Mononuclear cell (primary cell): Measurements from ENCODE around the gene PGGHG. TPM values are rescaled to one million over a fixed set of nuclear protein-coding genes. Genes with fewer than 3 reads are reported as not detected.

Experiments
- total RNA-seq: library from RNA; depleted of rRNA; stranded (reverse); fragments of >200 nt; gene quantifications from one replicate; pipeline ENCODE4 v1.2.3, GENCODE V29; 2012

Gene PGGHG
- total RNA-seq, 1 donor, result 85.2 TPM

Other genes starting within 250 kb of the PGGHG start
- not detected for gene SCGB1C1, start 96.0 kb upstream of the PGGHG start, total RNA-seq
- gene BET1L, start 81.7 kb upstream of the PGGHG start, total RNA-seq, result 20.6 TPM
- 53.4 TPM for gene RIC8A, start 81.4 kb upstream of the PGGHG start, total RNA-seq
- 6.2 TPM for gene SIRT3, start 52.8 kb upstream of the PGGHG start, total RNA-seq
- gene PSMD13, start 52.1 kb upstream of the PGGHG start, total RNA-seq, result 62.5 TPM
- 9.7 TPM for gene NLRP6, start 10.7 kb upstream of the PGGHG start, total RNA-seq
- gene IFITM5, start 10.4 kb downstream of the PGGHG start, total RNA-seq, result not detected
- gene IFITM2, start 18.7 kb downstream of the PGGHG start, total RNA-seq, result 52.9 TPM
- gene IFITM1, start 24.9 kb downstream of the PGGHG start, total RNA-seq, result 276 TPM
- 14.1 TPM for gene IFITM3, start 31.7 kb downstream of the PGGHG start, total RNA-seq
- 0.21 TPM for gene B4GALNT4, start 80.4 kb downstream of the PGGHG start, total RNA-seq
- not detected for gene PKP3, start 105.1 kb downstream of the PGGHG start, total RNA-seq
- 50.9 TPM for gene SIGIRR, start 125.9 kb downstream of the PGGHG start, total RNA-seq
- 19.9 TPM for gene ANO9, start 152.9 kb downstream of the PGGHG start, total RNA-seq
- 8.8 TPM for gene PTDSS2, start 161.2 kb downstream of the PGGHG start, total RNA-seq
- 92.2 TPM for gene RNH1, start 218.1 kb downstream of the PGGHG start, total RNA-seq
- 7.1 TPM for gene HRAS, start 246.4 kb downstream of the PGGHG start, total RNA-seq
- 0.94 TPM for gene LRRC56, start 248.4 kb downstream of the PGGHG start, total RNA-seq